Panc1 (cell line): Measurements from ENCODE around the gene ANO4. TPM values are rescaled to one million over a fixed set of nuclear protein-coding genes. Genes with fewer than 3 reads are reported as not detected.

Experiments used
- ATAC-seq: fragments of 200-7000 bp; cut with Tn5 transposase; 2 replicates; pipeline ENCODE4 v1.9.1; 2020; ENCODE audit warnings: mild to moderate bottlenecking, moderate library complexity
- BruUV-seq: library from RNA; stranded (reverse); fragments of 400-500 nt; replicated peaks from 2 replicates; lab custom pipeline; 2021; lab: Mats Ljungman, UMichigan
- CTCF ChIA-PET: fragments of 300-600 bp; sonication (Branson Sonifier 250); formaldehyde crosslinking; loops from one replicate; lab custom pipeline; 2022; ENCODE audit warnings: antibody characterized with exemption; lab: Charles Lee
- POLR2A ChIA-PET: fragments of 300-600 bp; sonication (Branson Sonifier 250); formaldehyde crosslinking; loops from one replicate; lab custom pipeline; 2022; ENCODE audit warnings: antibody characterized with exemption; lab: Charles Lee
- DNase-seq: peaks from one replicate; pipeline ENCODE4 v3.0.0-alpha.2; 2010; ENCODE audit warnings: low read depth, low spot score
- H3K27ac ChIP-seq: 2 replicates; pipeline ENCODE4 v1.5.1; 2011; ENCODE audit warnings: mild to moderate bottlenecking, low read length, inconsistent platforms
- H3K27me3 ChIP-seq: fragments of 200-500 bp; sonication (Bioruptor generic); 2 replicates; pipeline ENCODE4 v1.6.0; 2014; ENCODE audit warnings: low read length, inconsistent platforms; ENCODE audit not compliant: control insufficient read depth, insufficient read depth
- H3K36me3 ChIP-seq: fragments of 200-500 bp; sonication (Bioruptor generic); 2 replicates; pipeline ENCODE4 v1.5.1; 2014; ENCODE audit warnings: inconsistent platforms, mild to moderate bottlenecking, low read length, moderate library complexity; ENCODE audit not compliant: control insufficient read depth, insufficient read depth
- H3K4me1 ChIP-seq: 2 replicates; pipeline ENCODE4 v1.5.1; 2011; ENCODE audit warnings: inconsistent platforms, mild to moderate bottlenecking, low read length, moderate library complexity; ENCODE audit not compliant: control insufficient read depth, insufficient read depth
- H3K4me3 ChIP-seq, 2 experiments: 2 replicates each; pipeline ENCODE4 v1.5.1; 2011 to 2012; ENCODE audit warnings: low read depth in 2 of 2, low read length in 2 of 2, mild to moderate bottlenecking in 2 of 2, inconsistent platforms in 1 of 2, moderate library complexity in 1 of 2
- H3K9me3 ChIP-seq: fragments of 200-500 bp; sonication (Bioruptor generic); 2 replicates; pipeline ENCODE4 v1.5.1; 2014; ENCODE audit warnings: low read depth, mild to moderate bottlenecking, inconsistent platforms, low read length, moderate library complexity; ENCODE audit not compliant: control insufficient read depth, insufficient read depth
- CTCF ChIP-seq: fragments of 450-650 bp; IDR thresholded peaks from 2 replicates; pipeline ENCODE4 v1.5.1; 2017; ENCODE audit warnings: mild to moderate bottlenecking
- POLR2AphosphoS5 ChIP-seq: IDR thresholded peaks from 2 replicates; pipeline ENCODE4 v1.6.1; 2012; ENCODE audit warnings: mild to moderate bottlenecking, low read depth, low read length, moderate library complexity
- REST ChIP-seq, 2 experiments: IDR thresholded peaks; 2 replicates each; pipeline ENCODE4 v1.6.1; 2011 to 2012; ENCODE audit warnings: low read depth in 2 of 2, control low read depth in 1 of 2, low read length in 1 of 2, mild to moderate bottlenecking in 1 of 2, moderate library complexity in 1 of 2; ENCODE audit not compliant: insufficient read depth in 1 of 2
- SIN3A ChIP-seq: IDR thresholded peaks from 2 replicates; pipeline ENCODE4 v1.6.1; 2012; ENCODE audit warnings: low read depth, mild to moderate bottlenecking, low read length, moderate library complexity, borderline replicate concordance; ENCODE audit not compliant: insufficient read depth
- TCF7L2 ChIP-seq: IDR thresholded peaks from 2 replicates; pipeline ENCODE4 v1.6.1; 2011; ENCODE audit warnings: mild to moderate bottlenecking, low read depth, low read length, inconsistent platforms
- in situ Hi-C: cut with HindIII; loops from 2 replicates; pipeline ENCODE4 v1.10.0; 2016; ENCODE audit warnings: low sequenced_read_pairs, low pct_unique_long_range_greater_than_20kb
- intact Hi-C: fragments of 100-400 bp; cut with micrococcal nuclease; formaldehyde crosslinking; loops from one replicate; pipeline ENCODE4 v1.10.0; 2022; ENCODE audit not compliant: unreplicated experiment
- total RNA-seq: library from RNA; stranded (reverse); gene quantifications from one replicate; pipeline ENCODE4 v1.2.1, GENCODE V29; 2021; ENCODE audit not compliant: unreplicated experiment

The ANO4 gene
- total RNA-seq, 1 experiment from 2014 or later: not detected

- intact Hi-C loops (no loop called here), in situ Hi-C loops (no loop called here)
- BruUV-seq: no TSS peak
- Histone ChIP-seq H3K9me3 (no peaks in the 10 kb centered on the region), H3K27me3 (peaks cover 21% of the 10 kb centered on the region), H3K4me3 (no peak overlapping the region), H3K36me3 (no peaks in the 10 kb centered on the region; the same call in 1 of the 2 replicates), H3K4me1 (no peaks in the 10 kb centered on the region; the same call in 1 of the 2 replicates), H3K27ac (no peak overlapping the region)
- POLR2A ChIA-PET: no interaction called here
- CTCF ChIA-PET: no interaction called here
- no peak for TF ChIP-seq TCF7L2
- TF ChIP-seq CTCF: no peak
- no peak for TF ChIP-seq POLR2AphosphoS5
- no peak for TF ChIP-seq REST (IDR thresholded peaks at IDR 0.05; ENCODE audit: insufficient read depth in 1 of 2, low read depth in 2 of 2, low read length in 1 of 2)
- no peak for TF ChIP-seq SIN3A
- ATAC-seq (no peak), DNase-seq (no peak)
Observed at GRCh38 chr12:100797786-100798185, 3.2 kb downstream of the ANO4 start.

GRCh38 chr12:100798286-100799160 is 3.9 kb downstream of the ANO4 start:
- TF ChIP-seq CTCF: no peak
- no peak for TF ChIP-seq SIN3A
- no peak for TF ChIP-seq TCF7L2
- no peak for TF ChIP-seq REST (IDR thresholded peaks at IDR 0.05; ENCODE audit: insufficient read depth in 1 of 2, low read depth in 2 of 2, low read length in 1 of 2)
- no peak for TF ChIP-seq POLR2AphosphoS5
- ATAC-seq (no peak), DNase-seq (no peak)
- H3K27ac ChIP-seq: no peak overlapping the region
- intact Hi-C loops: no loop called here
- in situ Hi-C loops: no loop called here
- peaks cover 15% of the 10 kb centered on the region for H3K27me3 ChIP-seq
- no peaks in the 10 kb centered on the region; the same call in 1 of the 2 replicates for H3K4me1 ChIP-seq
- POLR2A ChIA-PET: no interaction called here
- CTCF ChIA-PET: no interaction called here
- no peak overlapping the region for H3K4me3 ChIP-seq
- no peaks in the 10 kb centered on the region; the same call in 1 of the 2 replicates for H3K36me3 ChIP-seq
- no peaks in the 10 kb centered on the region for H3K9me3 ChIP-seq
- BruUV-seq: no TSS peak
